ENCODE data around the gene PRR18. TPM values are rescaled to one million over a fixed set of nuclear protein-coding genes. Genes with fewer than 3 reads are reported as not detected.

The PRR18 gene
- total RNA-seq, 1 donor from 2014 or later: not detected

GRCh38 chr6:166308769-166309589, 787 bp upstream of the PRR18 start:
- intact Hi-C loops (cut with micrococcal nuclease): loop anchor here (5.0 kb wide), 1 partner anchor 33 kb away; the partner anchor contains the start of gene SFT2D1

- intact Hi-C loops (cut with micrococcal nuclease): loop anchor here (5.0 kb wide), 1 partner anchor 35 kb away; the partner anchor contains the start of gene SFT2D1
Measured at GRCh38 chr6:166307082-166308032, 835 bp downstream of the PRR18 start.

GRCh38 chr6:166306378-166307081, 1.7 kb downstream of the PRR18 start:
- intact Hi-C loops (cut with micrococcal nuclease): loop anchor here (5.0 kb wide), 1 partner anchor 36 kb away; the partner anchor contains the start of gene SFT2D1

GRCh38 chr6:166305562-166306117, 2.6 kb downstream of the PRR18 start:
- intact Hi-C loops (cut with micrococcal nuclease): loop anchor here (5.0 kb wide), 1 partner anchor 37 kb away; the partner anchor contains the start of gene SFT2D1

GRCh38 chr6:166304106-166304505, 4.1 kb downstream of the PRR18 start:
- intact Hi-C loops (cut with micrococcal nuclease): no loop called here

- intact Hi-C loops (cut with micrococcal nuclease): no loop called here
Measured at GRCh38 chr6:166301611-166302529, 6.3 kb downstream of the PRR18 start.

GRCh38 chr6:166300357-166300987, 7.7 kb downstream of the PRR18 start:
- intact Hi-C loops (cut with micrococcal nuclease): no loop called here

- intact Hi-C loops (cut with micrococcal nuclease): no loop called here
Measured at GRCh38 chr6:166297606-166298005, 10.6 kb downstream of the PRR18 start.

GRCh38 chr6:166296035-166296883, 11.9 kb downstream of the PRR18 start:
- intact Hi-C loops (cut with micrococcal nuclease): no loop called here

GRCh38 chr6:166293731-166294584, 14.2 kb downstream of the PRR18 start:
- intact Hi-C loops (cut with micrococcal nuclease): no loop called here

GRCh38 chr6:166289207-166290060, 18.8 kb downstream of the PRR18 start:
- intact Hi-C loops (cut with micrococcal nuclease): loop anchor here (10.0 kb wide), 1 partner anchor 255 kb away; no protein-coding TSS in a partner anchor

- intact Hi-C loops (cut with micrococcal nuclease): loop anchor here (10.0 kb wide), 1 partner anchor 252 kb away; no protein-coding TSS in a partner anchor
Measured at GRCh38 chr6:166286839-166287271, 21.3 kb downstream of the PRR18 start.

GRCh38 chr6:166285233-166285632, 23.0 kb downstream of the PRR18 start:
- intact Hi-C loops (cut with micrococcal nuclease): loop anchor here (10.0 kb wide), 1 partner anchor 250 kb away; no protein-coding TSS in a partner anchor

GRCh38 chr6:166284640-166285039, 23.6 kb downstream of the PRR18 start:
- intact Hi-C loops (cut with micrococcal nuclease): loop anchor here (10.0 kb wide), 1 partner anchor 250 kb away; no protein-coding TSS in a partner anchor

- intact Hi-C loops (cut with micrococcal nuclease): loop anchor here (10.0 kb wide), 1 partner anchor 248 kb away; no protein-coding TSS in a partner anchor
Measured at GRCh38 chr6:166282394-166283032, 25.7 kb downstream of the PRR18 start.
